UCSD-AML1 (cell line): ENCODE results near the gene CYLD.

Experiments used
- DNase-seq: peaks from one replicate; lab custom pipeline; 2025; ENCODE audit not compliant: unreplicated experiment; lab: John Stamatoyannopoulos, UW

The CYLD gene

GRCh38 chr16:50814541-50814940, 72.7 kb downstream of the CYLD start:
- DNase-seq, result no peak

GRCh38 chr16:50815382-50815781, 73.5 kb downstream of the CYLD start:
- DNase-seq, result no peak

GRCh38 chr16:50816901-50817555, 75.1 kb downstream of the CYLD start:
- no peak for DNase-seq

- no peak for DNase-seq
Observed at GRCh38 chr16:50818380-50818779, 76.5 kb downstream of the CYLD start.

- no peak for DNase-seq
Observed at GRCh38 chr16:50819706-50820105, 77.8 kb downstream of the CYLD start.

GRCh38 chr16:50820225-50820624, 78.3 kb downstream of the CYLD start:
- no peak for DNase-seq

GRCh38 chr16:50821586-50821985, 79.7 kb downstream of the CYLD start:
- no peak for DNase-seq

- DNase-seq, result no peak
Observed at GRCh38 chr16:50822671-50823070, 80.8 kb downstream of the CYLD start.

GRCh38 chr16:50826797-50827316, 85.0 kb downstream of the CYLD start:
- DNase-seq, result no peak

GRCh38 chr16:50828164-50828702, 86.3 kb downstream of the CYLD start:
- DNase-seq, result no peak

- no peak for DNase-seq
Observed at GRCh38 chr16:50830698-50831097, 88.8 kb downstream of the CYLD start.

GRCh38 chr16:50831751-50832150, 89.9 kb downstream of the CYLD start:
- DNase-seq, result no peak

GRCh38 chr16:50833929-50834328, 92.0 kb downstream of the CYLD start:
- no peak for DNase-seq

GRCh38 chr16:50834701-50835100, 92.8 kb downstream of the CYLD start:
- no peak for DNase-seq

- DNase-seq, result no peak
Observed at GRCh38 chr16:50835358-50836060, 93.6 kb downstream of the CYLD start.

GRCh38 chr16:50836121-50836621, 94.3 kb downstream of the CYLD start:
- DNase-seq, result no peak

- no peak for DNase-seq
Observed at GRCh38 chr16:50837324-50837723, 95.4 kb downstream of the CYLD start.

GRCh38 chr16:50838165-50838564, 96.3 kb downstream of the CYLD start:
- no peak for DNase-seq

- no peak for DNase-seq
Observed at GRCh38 chr16:50838885-50839284, 97.0 kb downstream of the CYLD start.

- DNase-seq, result no peak
Observed at GRCh38 chr16:50839356-50839755, 97.5 kb downstream of the CYLD start.

- no peak for DNase-seq
Observed at GRCh38 chr16:50839920-50840729, 98.2 kb downstream of the CYLD start.
